ENCODE measurements around the gene VAV2.

VAV2 gene

GRCh38 chr9:133893191-133893994 lies 98.7 kb downstream of the VAV2 start:
- Mint-ChIP-seq H3K27me3 (no peaks in the 10 kb centered on the region), H3K27ac (no peak overlapping the region), H3K36me3 (ENCODE audit: low read depth) (no peaks in the 10 kb centered on the region), H3K4me3 (no peak overlapping the region), H3K4me1 (no peaks in the 10 kb centered on the region), H3K9me3 (no peaks in the 10 kb centered on the region)
- no peak for ATAC-seq
- DNase-seq, result no peak

GRCh38 chr9:133892193-133892920 lies 99.8 kb downstream of the VAV2 start:
- no peaks in the 10 kb centered on the region for H3K27me3 Mint-ChIP-seq
- no peak for DNase-seq
- H3K4me1 Mint-ChIP-seq, result no peaks in the 10 kb centered on the region
- H3K4me3 Mint-ChIP-seq, result no peak overlapping the region
- H3K36me3 Mint-ChIP-seq (ENCODE audit: low read depth), result no peaks in the 10 kb centered on the region
- no peak for ATAC-seq
- H3K9me3 Mint-ChIP-seq, result no peaks in the 10 kb centered on the region
- no peak overlapping the region for H3K27ac Mint-ChIP-seq

- Mint-ChIP-seq H3K36me3 (ENCODE audit: low read depth) (no peaks in the 10 kb centered on the region), H3K27me3 (no peaks in the 10 kb centered on the region), H3K27ac (no peak overlapping the region), H3K9me3 (no peaks in the 10 kb centered on the region), H3K4me3 (no peak overlapping the region), H3K4me1 (no peaks in the 10 kb centered on the region)
- ATAC-seq (no peak), DNase-seq (no peak)
These were observed 100.4 kb downstream of the VAV2 start for GRCh38 chr9:133891741-133892140.

GRCh38 chr9:133890583-133890982 lies 101.5 kb downstream of the VAV2 start:
- DNase-seq, result no peak
- H3K4me3 Mint-ChIP-seq, result no peak overlapping the region
- no peaks in the 10 kb centered on the region for H3K4me1 Mint-ChIP-seq
- no peak for ATAC-seq
- H3K27me3 Mint-ChIP-seq, result no peaks in the 10 kb centered on the region
- no peak overlapping the region for H3K27ac Mint-ChIP-seq
- no peaks in the 10 kb centered on the region for H3K9me3 Mint-ChIP-seq
- no peaks in the 10 kb centered on the region for H3K36me3 Mint-ChIP-seq (ENCODE audit: low read depth)

- H3K27me3 Mint-ChIP-seq, result no peaks in the 10 kb centered on the region
- DNase-seq, result no peak
- no peaks in the 10 kb centered on the region for H3K9me3 Mint-ChIP-seq
- H3K27ac Mint-ChIP-seq, result no peak overlapping the region
- no peaks in the 10 kb centered on the region for H3K4me1 Mint-ChIP-seq
- no peaks in the 10 kb centered on the region for H3K36me3 Mint-ChIP-seq (ENCODE audit: low read depth)
- no peak for ATAC-seq
- H3K4me3 Mint-ChIP-seq, result no peak overlapping the region
These were observed 102.4 kb downstream of the VAV2 start for GRCh38 chr9:133889584-133890301.

GRCh38 chr9:133888809-133889491 lies 103.2 kb downstream of the VAV2 start:
- ATAC-seq (no peak), DNase-seq (no peak)
- Mint-ChIP-seq H3K4me1 (no peaks in the 10 kb centered on the region), H3K9me3 (no peaks in the 10 kb centered on the region), H3K36me3 (ENCODE audit: low read depth) (no peaks in the 10 kb centered on the region), H3K4me3 (no peak overlapping the region), H3K27ac (no peak overlapping the region), H3K27me3 (no peaks in the 10 kb centered on the region)

- DNase-seq (no peak), ATAC-seq (no peak)
- H3K27ac Mint-ChIP-seq, result no peak overlapping the region
- no peak overlapping the region for H3K4me3 Mint-ChIP-seq
- no peaks in the 10 kb centered on the region for H3K27me3 Mint-ChIP-seq
- no peaks in the 10 kb centered on the region for H3K4me1 Mint-ChIP-seq
- H3K9me3 Mint-ChIP-seq, result no peaks in the 10 kb centered on the region
- no peaks in the 10 kb centered on the region for H3K36me3 Mint-ChIP-seq (ENCODE audit: low read depth)
These were observed 103.9 kb downstream of the VAV2 start for GRCh38 chr9:133888048-133888808.

GRCh38 chr9:133887540-133888047 lies 104.5 kb downstream of the VAV2 start:
- DNase-seq, result no peak
- Mint-ChIP-seq H3K36me3 (ENCODE audit: low read depth) (no peaks in the 10 kb centered on the region), H3K27me3 (no peaks in the 10 kb centered on the region), H3K4me3 (no peak overlapping the region), H3K9me3 (no peaks in the 10 kb centered on the region), H3K4me1 (no peaks in the 10 kb centered on the region), H3K27ac (no peak overlapping the region)
- no peak for ATAC-seq

GRCh38 chr9:133886563-133887501 lies 105.3 kb downstream of the VAV2 start:
- no peak overlapping the region for H3K27ac Mint-ChIP-seq
- no peaks in the 10 kb centered on the region for H3K27me3 Mint-ChIP-seq
- H3K9me3 Mint-ChIP-seq, result no peaks in the 10 kb centered on the region
- no peak overlapping the region for H3K4me3 Mint-ChIP-seq
- no peaks in the 10 kb centered on the region for H3K36me3 Mint-ChIP-seq (ENCODE audit: low read depth)
- H3K4me1 Mint-ChIP-seq, result no peaks in the 10 kb centered on the region
- DNase-seq (no peak), ATAC-seq (no peak)

- no peaks in the 10 kb centered on the region for H3K4me1 Mint-ChIP-seq
- DNase-seq, result no peak
- no peaks in the 10 kb centered on the region for H3K36me3 Mint-ChIP-seq (ENCODE audit: low read depth)
- no peak overlapping the region for H3K27ac Mint-ChIP-seq
- no peaks in the 10 kb centered on the region for H3K9me3 Mint-ChIP-seq
- no peaks in the 10 kb centered on the region for H3K27me3 Mint-ChIP-seq
- ATAC-seq, result no peak
- no peak overlapping the region for H3K4me3 Mint-ChIP-seq
These were observed 107.0 kb downstream of the VAV2 start for GRCh38 chr9:133884907-133885744.

GRCh38 chr9:133882849-133883755 lies 109.0 kb downstream of the VAV2 start:
- Mint-ChIP-seq H3K4me3 (no peak overlapping the region), H3K9me3 (no peaks in the 10 kb centered on the region), H3K4me1 (no peaks in the 10 kb centered on the region), H3K36me3 (ENCODE audit: low read depth) (no peaks in the 10 kb centered on the region), H3K27me3 (no peaks in the 10 kb centered on the region), H3K27ac (no peak overlapping the region)
- no peak for DNase-seq
- ATAC-seq, result no peak
